NCI-H187 (cell line): ENCODE results near the gene SLC25A19.
A peak's percentile ranks its signal among the peaks of the same experiment; 100 is the strongest.

Experiments
- DNase-seq, 2 experiments: peaks; one replicate each; lab custom pipeline; 2025; lab: John Stamatoyannopoulos, UW

The SLC25A19 gene

GRCh38 chr17:75241502-75241901 lies 47.7 kb downstream of the SLC25A19 start:
- DNase-seq = no peak

GRCh38 chr17:75241143-75241430 lies 48.1 kb downstream of the SLC25A19 start:
- DNase-seq = no peak

GRCh38 chr17:75240394-75241142 lies 48.7 kb downstream of the SLC25A19 start:
- DNase-seq = peak in 1 of 2 experiments; percentile 18

- no peak for DNase-seq
Observed at GRCh38 chr17:75239778-75240393, 49.3 kb downstream of the SLC25A19 start.

GRCh38 chr17:75239214-75239613 lies 50.0 kb downstream of the SLC25A19 start:
- no peak for DNase-seq

- peak in 1 of 2 experiments; percentile 38 for DNase-seq
Observed at GRCh38 chr17:75238684-75239191, 50.5 kb downstream of the SLC25A19 start.

GRCh38 chr17:75238020-75238580 lies 51.1 kb downstream of the SLC25A19 start:
- DNase-seq = no peak

- DNase-seq = no peak
Observed at GRCh38 chr17:75237100-75238014, 51.9 kb downstream of the SLC25A19 start.

GRCh38 chr17:75232786-75233185 lies 56.4 kb downstream of the SLC25A19 start:
- DNase-seq = no peak

GRCh38 chr17:75231741-75232464 lies 57.3 kb downstream of the SLC25A19 start:
- DNase-seq = no peak

- no peak for DNase-seq
Observed at GRCh38 chr17:75231071-75231470, 58.2 kb downstream of the SLC25A19 start.

GRCh38 chr17:75228847-75229246 lies 60.4 kb downstream of the SLC25A19 start:
- no peak for DNase-seq

- DNase-seq = no peak
Observed at GRCh38 chr17:75228305-75228704, 60.9 kb downstream of the SLC25A19 start.

GRCh38 chr17:75227729-75228128 lies 61.5 kb downstream of the SLC25A19 start:
- DNase-seq = no peak

GRCh38 chr17:75225016-75225415 lies 64.2 kb downstream of the SLC25A19 start:
- DNase-seq = no peak
